GM18519 (cell line): ENCODE results near the gene SLC9B1.
A peak's percentile ranks its signal among the peaks of the same experiment; 100 is the strongest.
"Not testable (repeated sequence)": the region's sequence is repeated elsewhere in the genome, so short reads cannot be mapped to it uniquely, and the experiment has no call there.

Experiments
- ATAC-seq: cut with Tn5 transposase; IDR thresholded peaks from one replicate; pipeline ENCODE4 v1.9.1; 2021; ENCODE audit warnings: mild to moderate bottlenecking, moderate library complexity; ENCODE audit not compliant: unreplicated experiment, low FRiP score

The SLC9B1 gene

DNA sequence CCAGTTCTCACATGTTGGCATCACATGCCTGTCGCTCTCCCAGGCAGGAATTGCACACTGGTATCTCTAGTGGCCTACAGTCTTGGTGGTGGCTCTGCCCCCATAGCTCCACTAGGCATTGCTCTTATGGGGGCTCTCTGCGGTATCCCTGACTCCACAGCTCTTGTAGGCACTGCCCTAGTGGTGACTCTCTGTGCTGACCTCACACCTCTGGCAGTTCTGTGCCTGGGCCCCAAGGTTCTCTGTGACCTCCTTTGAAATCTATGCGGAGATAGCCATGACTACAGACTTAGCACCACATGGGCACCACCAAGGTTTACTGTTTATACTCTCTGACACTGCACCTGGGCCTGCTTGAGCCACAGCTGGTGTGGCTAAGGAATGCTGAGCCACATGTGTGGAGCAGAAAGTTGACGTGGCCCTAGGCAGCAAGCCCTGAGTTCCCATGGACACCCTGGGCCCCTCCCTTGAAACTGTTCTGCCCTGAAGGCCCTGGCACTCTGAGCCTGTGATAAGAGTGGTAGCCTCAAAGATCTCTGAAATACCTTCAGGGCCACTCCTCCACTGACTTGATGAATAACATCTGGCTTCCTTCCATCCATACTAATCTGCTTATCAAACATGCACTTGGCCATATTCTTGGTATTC lies 8.0 kb downstream of the SLC9B1 start:
- no peak for ATAC-seq

DNA sequence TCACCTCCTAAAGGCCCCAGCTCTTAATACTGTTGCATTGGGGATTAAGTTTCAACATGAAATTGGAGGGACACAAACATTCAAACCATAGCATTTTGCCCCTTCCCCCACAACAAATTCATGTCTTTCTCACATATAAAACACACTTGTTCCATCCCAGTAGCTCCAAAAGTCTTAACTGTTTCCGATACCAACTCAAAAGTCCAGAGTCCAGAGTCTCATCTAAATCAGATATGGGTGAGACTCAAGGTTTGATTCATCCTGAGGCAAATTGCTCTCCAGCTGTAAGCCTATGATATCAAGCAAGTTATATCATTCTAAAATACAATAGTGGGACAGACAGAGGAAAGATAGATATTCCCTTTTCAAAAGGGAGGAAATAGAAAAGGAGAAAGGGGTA lies 8.7 kb downstream of the SLC9B1 start:
- ATAC-seq = no peak

DNA sequence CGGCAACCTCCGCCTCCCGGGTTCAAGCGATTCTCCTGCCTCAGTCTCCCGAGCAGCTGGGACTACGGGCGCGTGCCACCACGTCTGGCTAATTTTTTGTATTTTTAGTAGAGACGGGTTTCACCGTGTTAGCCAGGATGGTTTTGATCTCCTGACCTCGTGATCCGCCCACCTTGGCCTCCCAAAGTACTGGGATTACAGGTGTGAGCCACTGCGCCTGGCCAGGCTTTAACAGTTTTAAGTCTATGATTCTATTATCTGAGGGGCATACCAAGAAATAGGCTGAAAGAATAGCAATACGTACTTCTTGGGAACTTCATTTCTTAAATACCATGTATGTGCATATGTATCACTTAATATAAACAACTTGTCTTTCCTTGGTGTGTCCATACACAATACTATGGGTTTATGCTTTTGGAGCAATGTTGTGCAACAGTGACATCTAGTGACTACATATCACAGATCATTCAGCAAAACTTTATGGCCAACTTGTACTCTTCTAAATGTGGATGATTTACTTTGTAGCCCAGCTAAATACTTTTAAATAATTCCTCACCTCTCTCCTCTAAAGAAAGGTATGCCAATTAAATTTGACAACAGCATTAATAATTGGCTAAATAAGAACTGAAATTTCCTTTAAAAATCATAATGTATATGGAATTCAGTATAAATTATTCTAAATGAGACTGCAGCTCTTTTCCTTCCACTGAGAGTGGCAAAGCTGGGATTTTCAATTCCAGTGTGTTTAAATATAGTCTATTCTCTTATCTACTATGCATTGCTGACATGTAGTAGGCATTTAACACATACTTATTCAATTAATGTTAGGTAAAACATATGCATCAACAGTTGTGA lies 10.4 kb downstream of the SLC9B1 start:
- peak; percentile 69 for ATAC-seq

DNA sequence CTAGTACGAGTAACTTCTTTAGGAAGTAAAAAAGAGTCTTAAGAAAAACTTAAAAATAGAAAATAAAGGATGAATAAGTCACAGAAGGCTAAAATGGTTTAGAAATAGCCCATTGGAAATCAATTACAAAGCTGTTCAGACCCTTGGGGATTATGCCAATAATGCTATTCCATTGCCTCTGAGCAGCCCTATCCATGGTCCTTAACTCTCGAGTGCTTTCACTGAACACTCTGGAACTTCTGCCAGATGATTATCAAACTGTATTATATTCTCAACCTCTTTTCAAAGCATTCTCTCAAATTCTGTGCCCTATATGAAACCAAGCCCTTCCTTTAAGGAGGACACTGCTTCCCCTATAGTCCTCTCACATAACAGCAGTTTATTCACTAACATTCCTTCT lies 17.0 kb downstream of the SLC9B1 start:
- no peak for ATAC-seq

DNA sequence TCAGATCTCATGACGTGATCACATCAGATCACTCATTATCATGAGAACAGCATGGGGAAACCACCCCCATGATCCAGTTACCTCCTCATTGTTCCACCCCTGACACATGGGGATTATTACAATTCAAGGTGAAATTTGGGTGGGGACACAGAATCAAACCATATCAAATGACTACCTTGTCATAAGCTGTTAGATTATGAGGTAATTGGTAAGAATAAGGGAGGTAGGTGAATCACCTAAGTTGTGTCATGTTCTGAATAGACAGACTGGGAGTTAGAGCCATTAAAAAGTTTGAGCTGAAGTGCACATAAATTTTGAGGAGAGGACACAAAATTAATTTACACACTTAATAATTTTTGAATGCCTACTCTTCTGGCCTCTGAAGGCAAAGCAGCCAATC lies 24.7 kb downstream of the SLC9B1 start:
- ATAC-seq = no peak

DNA sequence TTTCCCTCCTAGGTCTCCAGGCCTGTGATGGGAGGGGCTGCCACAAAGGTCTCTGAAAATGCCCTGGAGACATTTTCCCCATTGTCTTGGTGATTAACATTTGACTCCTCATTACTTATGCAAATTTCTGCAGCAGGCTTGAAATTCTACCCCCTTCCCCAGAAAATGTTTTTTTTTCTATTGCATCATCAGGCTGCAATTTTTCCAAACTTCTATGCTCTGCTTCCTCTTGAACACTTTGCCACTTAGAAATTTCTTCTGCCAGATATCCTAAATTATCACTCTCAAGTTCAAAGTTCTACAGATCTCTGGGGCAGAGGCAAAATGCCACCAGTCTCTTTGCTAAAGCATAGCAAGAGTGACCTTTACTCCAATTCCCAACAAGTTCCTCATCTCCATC lies 25.5 kb downstream of the SLC9B1 start:
- not testable (repeated sequence) for ATAC-seq

DNA sequence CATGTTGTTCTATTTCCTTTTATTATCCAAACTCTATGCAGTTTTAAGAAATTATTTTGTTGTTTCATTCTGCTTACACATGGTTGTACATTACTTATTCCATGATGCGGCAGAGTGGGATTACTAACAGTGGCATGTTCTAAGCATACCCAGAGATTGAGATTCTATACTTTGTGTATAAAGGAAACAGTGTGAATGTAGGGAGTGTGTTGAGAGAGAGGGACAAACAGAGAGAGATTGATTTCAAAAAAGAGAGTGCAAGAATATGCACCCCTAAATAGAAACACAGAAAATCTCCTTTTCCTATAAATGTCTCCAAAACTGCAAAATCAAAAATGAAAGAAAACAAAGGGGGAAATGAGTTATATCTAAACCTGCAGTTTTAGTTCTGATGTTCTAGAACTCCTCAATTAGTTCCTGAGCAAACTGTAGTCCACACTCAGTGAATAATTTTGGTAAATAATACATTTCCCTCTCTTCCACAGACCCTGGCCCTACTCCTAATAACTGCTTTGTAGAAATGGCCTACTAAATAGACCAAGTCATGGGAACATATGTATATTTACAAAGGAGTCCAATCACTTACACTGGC lies 31.0 kb downstream of the SLC9B1 start:
- ATAC-seq = no peak

DNA sequence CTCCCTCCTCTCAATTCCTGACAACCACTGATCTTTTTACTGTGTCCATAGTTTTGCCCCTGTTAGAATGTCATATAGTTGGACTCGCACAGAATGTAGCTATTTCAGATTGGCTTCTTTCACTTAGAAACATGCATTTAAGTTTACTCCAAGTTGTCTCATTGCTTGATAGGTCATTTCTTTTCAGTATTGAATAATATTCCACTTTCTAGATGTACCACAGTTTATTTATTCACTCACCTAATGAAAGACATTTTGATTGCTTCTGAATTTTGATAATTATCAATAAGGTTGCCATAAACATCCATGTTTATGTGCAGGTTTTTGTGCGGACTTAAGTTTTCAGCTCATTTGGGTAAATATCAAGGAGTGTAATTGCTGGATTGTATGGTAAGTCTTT lies 38.5 kb downstream of the SLC9B1 start:
- ATAC-seq = no peak

DNA sequence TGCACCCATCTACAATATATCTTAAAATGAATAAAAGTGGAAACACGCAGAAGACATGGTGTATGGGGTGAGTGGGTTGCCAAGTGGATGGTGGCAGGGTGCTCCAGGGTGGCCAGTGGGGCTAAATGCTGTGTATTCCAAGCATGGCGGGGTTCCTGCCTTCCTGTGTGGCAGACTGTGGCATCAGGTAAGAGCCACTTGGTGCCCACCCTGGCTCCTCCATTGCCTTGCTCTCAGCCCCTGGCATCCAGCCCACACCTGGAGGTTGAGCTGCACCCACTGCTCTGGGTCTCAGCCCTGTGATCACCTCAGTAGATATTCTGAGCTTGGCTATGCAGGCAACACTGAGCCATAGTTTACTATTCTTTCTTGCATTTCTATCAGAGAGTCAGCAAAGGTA lies 57.7 kb downstream of the SLC9B1 start:
- ATAC-seq = not testable (repeated sequence)

DNA sequence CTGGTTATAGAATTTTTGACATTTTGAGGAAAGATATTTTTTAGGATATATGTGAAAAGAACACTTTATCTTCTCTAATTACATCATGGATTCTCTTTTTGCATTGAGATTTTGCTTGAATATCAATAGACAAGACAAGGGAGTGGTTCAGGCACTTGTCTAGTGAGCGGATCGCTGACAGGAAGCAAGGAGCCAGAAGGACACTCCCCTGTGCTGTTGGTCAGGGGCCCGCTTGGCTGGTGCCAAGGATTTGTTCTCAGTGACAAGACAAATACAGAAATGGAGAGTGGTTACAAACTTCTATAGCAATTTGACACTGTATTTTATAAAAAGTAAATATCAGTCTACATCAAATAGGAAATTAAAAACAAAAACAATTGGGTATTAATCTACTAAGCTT lies 60.0 kb downstream of the SLC9B1 start:
- ATAC-seq = no peak

DNA sequence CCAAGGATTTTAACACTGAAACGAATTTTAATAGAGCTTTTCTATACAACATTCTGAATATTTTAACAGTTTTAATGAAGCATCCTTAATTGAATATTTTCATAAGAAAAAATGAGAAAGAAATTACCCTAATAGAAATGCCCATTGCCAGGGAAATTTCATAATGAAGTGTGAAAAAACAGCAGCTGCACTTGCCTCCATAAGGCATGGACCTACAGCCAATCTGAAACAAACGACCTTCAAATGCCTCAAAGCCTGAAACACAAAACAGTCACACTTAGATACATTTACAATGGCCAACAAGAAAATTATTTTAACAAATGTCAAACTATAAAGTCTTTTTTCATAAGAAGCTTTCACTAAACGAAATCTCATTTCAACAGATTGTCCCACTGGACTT lies 74.4 kb downstream of the SLC9B1 start:
- ATAC-seq = no peak

DNA sequence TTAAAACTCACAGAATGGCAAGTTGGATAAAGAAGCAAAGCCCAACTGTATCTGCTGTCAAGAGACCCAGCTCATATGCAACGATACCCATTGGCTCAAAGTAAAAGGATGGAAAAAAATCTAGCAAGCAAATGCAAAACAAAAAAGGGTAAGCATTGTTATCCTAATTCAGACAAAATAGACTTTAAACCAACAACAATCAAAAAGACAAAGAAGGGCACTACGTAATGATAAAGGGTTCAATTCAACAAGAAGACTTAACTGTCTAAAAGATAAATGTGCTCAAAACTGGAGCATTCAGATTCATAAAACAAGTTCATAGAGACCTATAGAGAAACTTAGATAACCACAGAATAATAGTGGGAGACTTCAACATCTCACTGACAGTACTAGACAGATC lies 81.4 kb downstream of the SLC9B1 start:
- ATAC-seq = not testable (repeated sequence)

DNA sequence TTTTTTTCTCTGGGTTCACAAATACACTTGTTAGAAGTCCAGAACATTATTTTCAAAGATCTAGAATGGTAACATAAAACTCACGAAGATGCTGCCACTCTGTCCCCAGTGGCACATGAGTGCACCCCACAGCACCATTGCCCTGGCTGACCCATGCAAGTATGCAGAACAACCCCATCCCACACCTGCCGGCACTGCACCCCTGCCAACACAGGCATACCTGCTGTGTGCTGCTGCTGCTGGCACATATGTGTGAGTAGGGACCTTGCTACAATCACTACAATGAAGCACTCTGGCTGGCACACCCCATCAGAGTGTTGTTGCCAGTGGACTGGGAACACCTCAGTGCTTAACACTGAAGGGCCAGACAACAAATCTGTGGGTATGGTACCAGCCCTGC lies 83.8 kb downstream of the SLC9B1 start:
- ATAC-seq = no peak

DNA sequence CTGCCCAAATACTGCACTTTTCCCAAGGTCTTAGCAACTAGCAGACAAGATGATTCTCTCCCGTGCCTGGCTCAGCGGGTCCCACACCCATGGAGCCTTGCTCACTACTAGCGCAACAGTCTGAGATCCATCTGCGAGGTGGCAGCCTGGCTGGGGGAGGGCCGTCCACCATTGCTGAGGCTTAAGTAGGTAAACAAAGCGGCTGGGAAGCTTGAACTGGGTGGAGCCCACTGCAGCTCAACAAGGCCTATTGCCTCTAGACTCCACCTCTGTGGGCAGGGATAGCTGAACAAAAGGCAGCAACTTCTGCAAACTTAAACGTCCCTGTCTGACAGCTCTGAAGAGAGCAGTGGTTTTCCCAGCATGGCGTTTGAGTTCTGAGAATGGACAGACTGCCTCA lies 99.8 kb downstream of the SLC9B1 start:
- not testable (repeated sequence) for ATAC-seq

DNA sequence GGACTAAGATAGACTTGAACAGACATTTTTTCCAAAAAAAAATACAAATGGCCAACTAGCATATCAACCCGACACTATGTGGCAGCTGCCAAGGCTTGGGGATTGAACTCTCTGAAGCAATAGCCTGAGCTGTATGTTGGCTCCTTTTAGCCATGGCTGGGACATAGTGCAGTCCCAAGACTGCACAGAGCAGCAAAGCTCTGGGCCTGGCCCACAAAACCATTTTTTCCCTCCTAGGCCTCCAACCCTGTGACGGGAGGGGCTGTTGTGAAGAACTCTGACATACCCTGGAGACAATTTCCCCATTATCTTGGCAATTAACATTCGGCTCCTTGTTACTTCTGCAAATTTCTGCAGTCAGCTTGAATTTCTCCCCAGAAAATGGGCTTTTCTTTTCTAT lies 100.6 kb downstream of the SLC9B1 start:
- no peak for ATAC-seq

DNA sequence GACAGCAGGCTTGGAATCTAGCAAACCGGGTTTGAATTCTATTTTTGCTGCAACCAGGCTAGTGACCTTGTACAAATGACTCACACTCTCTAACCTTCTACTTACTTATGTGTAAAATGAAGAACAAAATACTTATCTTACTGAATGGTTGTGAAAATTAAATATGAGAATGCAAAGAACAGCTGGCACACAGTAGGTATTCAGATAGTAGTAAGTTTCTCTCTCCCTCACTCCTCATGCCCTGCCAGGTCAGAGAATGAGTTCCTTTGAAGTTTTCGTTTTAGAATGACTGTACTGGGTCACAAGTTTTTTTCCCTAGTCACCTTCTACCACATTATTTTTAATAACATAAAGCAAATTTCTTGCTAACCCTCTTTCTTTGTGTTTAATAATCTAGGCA lies 117.7 kb downstream of the SLC9B1 start:
- ATAC-seq = no peak

DNA sequence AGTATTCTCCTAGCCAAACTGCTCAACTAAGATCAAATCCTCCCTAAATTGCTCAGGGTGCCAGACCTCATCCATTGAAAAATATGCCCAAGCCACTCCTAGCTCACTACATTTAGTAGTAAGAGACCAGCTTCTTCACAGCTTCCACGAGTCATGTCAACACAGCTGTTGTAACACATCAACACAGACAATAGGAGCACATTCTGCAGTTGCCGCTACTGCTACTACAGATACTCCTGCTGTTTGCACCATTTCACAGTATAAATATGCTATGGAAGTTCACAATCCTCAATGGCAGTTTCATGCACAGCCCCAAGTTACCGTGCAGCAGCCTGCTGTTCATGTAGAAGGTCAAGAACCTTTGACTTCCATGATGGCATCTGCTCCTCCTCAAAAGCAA lies 121.9 kb downstream of the SLC9B1 start:
- not testable (repeated sequence) for ATAC-seq

DNA sequence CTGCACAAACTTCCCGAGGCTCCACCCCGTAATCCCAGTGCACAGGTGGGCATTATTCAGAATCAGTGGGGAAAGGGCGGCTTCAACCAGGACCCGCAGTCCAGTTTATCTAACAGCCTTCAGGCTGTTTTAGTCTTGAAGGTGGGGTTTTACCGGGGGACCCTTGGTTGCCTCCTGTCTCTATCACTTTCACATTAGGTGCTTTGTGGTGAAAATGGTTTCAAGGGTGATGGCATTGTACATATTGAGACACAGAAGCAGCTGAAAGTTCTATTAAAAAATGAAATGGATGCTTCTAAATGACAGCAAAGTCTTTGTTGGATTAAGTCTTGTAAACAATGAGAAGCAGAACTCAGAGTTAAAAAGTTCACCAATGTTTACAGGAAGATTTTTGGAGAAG lies 123.0 kb downstream of the SLC9B1 start:
- not testable (repeated sequence) for ATAC-seq

DNA sequence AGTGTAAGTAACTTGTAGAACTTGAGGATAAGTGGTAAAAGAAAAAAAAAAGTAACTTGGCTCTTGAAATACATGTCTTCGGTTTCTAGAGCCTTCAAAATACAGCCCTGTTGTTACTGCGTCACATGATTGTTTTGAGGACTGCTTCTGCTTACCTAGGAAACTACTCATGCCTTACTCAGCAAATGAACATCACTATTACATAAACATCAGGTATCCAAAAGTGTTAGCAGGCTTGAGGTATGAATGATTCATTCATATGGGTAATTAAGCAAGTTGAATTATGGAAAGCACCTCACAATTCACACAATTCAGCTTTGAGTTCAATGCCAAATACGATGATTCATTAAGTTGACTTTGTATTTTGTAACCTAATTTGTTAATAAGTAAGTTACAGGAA lies 129.6 kb downstream of the SLC9B1 start:
- ATAC-seq = not testable (repeated sequence)

DNA sequence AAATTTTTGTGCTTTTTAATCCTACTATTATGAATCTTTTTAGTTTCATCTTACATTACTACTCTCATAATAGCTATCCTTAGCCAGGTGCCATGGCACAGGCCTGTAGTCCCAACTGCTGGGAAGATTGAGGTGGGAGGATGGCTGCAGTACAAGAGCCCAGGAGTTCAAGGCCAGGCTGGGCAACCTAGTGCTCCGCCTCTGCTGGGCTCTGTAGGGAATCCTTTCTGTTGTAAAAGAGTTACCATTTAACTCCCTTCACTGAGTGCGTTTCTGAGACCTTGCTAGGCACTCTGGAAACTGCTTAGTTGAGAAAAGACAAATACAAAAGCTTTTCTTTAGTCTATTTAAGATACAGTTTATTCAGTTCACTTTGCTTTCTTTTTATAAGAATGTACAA lies 130.9 kb downstream of the SLC9B1 start:
- ATAC-seq = not testable (repeated sequence)

DNA sequence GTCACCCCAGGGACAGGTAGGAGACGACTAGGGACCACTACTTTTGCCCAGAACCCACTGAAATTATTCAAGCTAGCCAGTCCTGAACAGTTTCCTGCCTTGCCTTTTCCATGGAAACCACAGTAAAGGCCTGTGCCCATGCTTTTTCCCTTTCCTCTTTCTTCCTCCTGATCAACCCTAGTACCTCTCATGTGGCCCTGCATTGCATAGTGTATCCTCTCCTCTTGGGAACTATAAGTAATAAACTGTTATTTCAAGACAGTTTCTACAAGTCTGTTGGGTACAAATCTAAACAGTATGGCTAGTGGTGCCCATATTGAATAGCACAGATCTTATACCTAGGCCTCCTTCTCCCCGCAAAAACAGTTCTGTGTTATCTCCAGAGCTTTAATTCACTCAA lies 136.2 kb downstream of the SLC9B1 start:
- ATAC-seq = no peak

DNA sequence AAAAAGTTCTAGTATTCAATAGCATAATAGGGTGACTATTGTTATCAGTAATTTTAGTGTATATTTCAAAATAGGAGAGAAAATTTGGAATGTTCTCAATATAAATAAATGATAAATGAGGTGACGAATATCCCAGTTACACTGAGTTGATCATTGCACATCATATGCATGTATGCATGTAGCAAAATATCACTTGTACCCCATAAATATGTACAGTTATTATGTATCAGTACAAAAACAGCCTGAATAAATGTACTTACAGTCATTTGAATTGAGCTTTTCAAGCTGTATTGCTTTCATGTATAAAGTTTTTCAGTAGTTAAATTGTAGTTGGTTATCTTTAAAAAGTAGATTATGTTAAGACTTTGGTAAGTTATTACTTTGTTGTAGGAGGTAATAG lies 138.2 kb downstream of the SLC9B1 start:
- ATAC-seq = no peak
